Middle frontal gyrus (tissue), 1 donor: ENCODE measurements around the gene STT3B.

Source experiments
- DNase-seq: peaks from one replicate; pipeline ENCODE4 v3.0.0-alpha.2; 2015; ENCODE audit warnings: low spot score; ENCODE audit errors: extremely low spot score

Gene STT3B

GRCh38 chr3:31516757-31517156 lies 16.0 kb upstream of the STT3B start:
- DNase-seq: no peak

- DNase-seq: no peak
Measured at GRCh38 chr3:31521468-31521867, 11.3 kb upstream of the STT3B start.

- DNase-seq: no peak
Measured at GRCh38 chr3:31522152-31522551, 10.6 kb upstream of the STT3B start.

- DNase-seq: no peak
Measured at GRCh38 chr3:31523543-31523942, 9.2 kb upstream of the STT3B start.

GRCh38 chr3:31525532-31525931 lies 7.2 kb upstream of the STT3B start:
- no peak for DNase-seq

GRCh38 chr3:31529421-31529820 lies 3.3 kb upstream of the STT3B start:
- no peak for DNase-seq

GRCh38 chr3:31530039-31530959 lies 2.4 kb upstream of the STT3B start:
- no peak for DNase-seq

GRCh38 chr3:31530960-31531335 lies 1.8 kb upstream of the STT3B start:
- DNase-seq: no peak

- no peak for DNase-seq
Measured at GRCh38 chr3:31531452-31531991, 1.2 kb upstream of the STT3B start.

- DNase-seq: peak; percentile 98
Measured at GRCh38 chr3:31531992-31532586, 636 bp upstream of the STT3B start.

- DNase-seq: no peak
Measured at GRCh38 chr3:31533169-31534064, 692 bp downstream of the STT3B start.

GRCh38 chr3:31534065-31534425 lies 1.3 kb downstream of the STT3B start:
- no peak for DNase-seq

GRCh38 chr3:31536497-31536896 lies 3.8 kb downstream of the STT3B start:
- DNase-seq: no peak

GRCh38 chr3:31538801-31539200 lies 6.1 kb downstream of the STT3B start:
- DNase-seq: no peak

GRCh38 chr3:31539275-31539674 lies 6.5 kb downstream of the STT3B start:
- no peak for DNase-seq

GRCh38 chr3:31541089-31541488 lies 8.4 kb downstream of the STT3B start:
- no peak for DNase-seq

GRCh38 chr3:31542246-31542645 lies 9.5 kb downstream of the STT3B start:
- no peak for DNase-seq

- no peak for DNase-seq
Measured at GRCh38 chr3:31543375-31543774, 10.7 kb downstream of the STT3B start.

- DNase-seq: no peak
Measured at GRCh38 chr3:31544634-31545033, 11.9 kb downstream of the STT3B start.

GRCh38 chr3:31546162-31546561 lies 13.4 kb downstream of the STT3B start:
- no peak for DNase-seq

GRCh38 chr3:31546725-31547124 lies 14.0 kb downstream of the STT3B start:
- DNase-seq: no peak
